LNCAP (cell line): ENCODE data around the gene SLX4IP.

Experiments
- CTCF ChIP-seq: fragments of 450-650 bp; IDR thresholded peaks from 2 replicates; pipeline ENCODE4 v1.5.1; 2017; ENCODE audit warnings: mild to moderate bottlenecking

SLX4IP gene

GRCh38 chr20:10565191-10565921 is 130.3 kb downstream of the SLX4IP start:
- no peak for TF ChIP-seq CTCF

GRCh38 chr20:10565922-10566897 is 131.1 kb downstream of the SLX4IP start:
- TF ChIP-seq CTCF: no peak

- no peak for TF ChIP-seq CTCF
These were observed 132.9 kb downstream of the SLX4IP start for GRCh38 chr20:10568032-10568431.

- TF ChIP-seq CTCF: no peak
These were observed 136.3 kb downstream of the SLX4IP start for GRCh38 chr20:10571313-10571815.

- no peak for TF ChIP-seq CTCF
These were observed 137.7 kb downstream of the SLX4IP start for GRCh38 chr20:10572853-10573252.

- TF ChIP-seq CTCF: no peak
These were observed 138.3 kb downstream of the SLX4IP start for GRCh38 chr20:10573273-10573950.

GRCh38 chr20:10573951-10574339 is 138.8 kb downstream of the SLX4IP start:
- TF ChIP-seq CTCF: no peak
